Left ventricle myocardium superior (tissue), 1 donor: Measurements from ENCODE around the gene NOC4L. TPM values are rescaled to one million over a fixed set of nuclear protein-coding genes. Genes with fewer than 3 reads are reported as not detected.

Source experiments
- ATAC-seq: fragments of 200-7000 bp; cut with Tn5 transposase; one replicate; pipeline ENCODE4 v1.9.1; 2020; ENCODE audit warnings: mild to moderate bottlenecking, moderate library complexity
- DNase-seq: peaks from one replicate; pipeline ENCODE4 v3.0.0-alpha.2; 2020
- intact Hi-C: fragments of 100-400 bp; cut with micrococcal nuclease; formaldehyde crosslinking; loops from one replicate; pipeline ENCODE4 v1.11.0; 2022
- total RNA-seq: library from RNA; stranded (reverse); fragmentation: NEBNext Ultra II Directional; extraction: Animal tissue kit (Norgen Biotek cat#: 25700); gene quantifications from one replicate; pipeline ENCODE4 v1.2.1, GENCODE V29; 2021
- donor health status: DM: no; HTN: yes; CAD: no; lungs with severe emphysema.

Gene NOC4L
- total RNA-seq, 1 donor from 2014 or later = 12.1 TPM

DNA sequence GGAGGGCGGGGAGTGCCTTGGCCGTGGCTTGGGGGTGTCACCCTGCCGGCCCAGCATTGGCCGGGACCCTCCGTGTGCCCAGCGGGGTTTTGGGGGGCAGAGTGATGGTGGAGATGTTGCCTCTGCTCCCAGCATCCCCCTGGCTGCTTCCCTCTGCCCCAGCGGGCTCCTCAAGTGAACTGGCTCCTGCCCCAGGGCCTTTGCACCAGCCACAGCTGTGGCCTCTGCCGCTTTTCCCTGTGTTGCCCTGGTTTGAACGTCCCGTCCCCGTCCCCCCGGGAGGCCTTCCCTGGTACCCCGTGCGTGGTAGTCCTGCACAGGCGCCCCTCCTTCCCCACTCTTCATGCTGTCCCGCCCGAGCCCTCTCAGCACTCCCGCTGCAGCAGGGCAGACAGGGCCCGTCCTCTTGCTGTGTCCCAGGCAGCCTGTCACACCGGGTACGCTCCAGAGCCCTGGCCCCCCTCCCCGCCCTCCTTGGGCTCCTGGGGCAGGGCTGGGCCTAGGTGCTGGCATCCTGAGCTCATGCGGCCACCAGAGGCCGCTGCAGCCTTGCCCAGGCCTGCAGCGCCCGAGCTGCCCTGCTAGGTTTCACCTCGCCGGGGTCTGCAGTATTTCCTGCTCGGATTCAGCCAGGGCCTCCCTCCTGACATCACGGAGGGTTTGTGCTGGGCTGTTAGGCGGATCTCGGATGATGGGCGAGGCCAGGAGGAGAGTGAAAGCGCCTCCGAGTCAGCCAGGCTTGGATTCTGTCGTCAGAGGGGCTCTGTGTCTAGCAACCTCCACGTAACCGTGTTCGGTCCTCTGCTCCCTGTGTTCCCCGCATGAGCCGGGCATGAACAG is 9.5 kb downstream of the NOC4L start:
- ATAC-seq = peak; percentile 94
- intact Hi-C loops = no loop called here
- peak; percentile 82 for DNase-seq

DNA sequence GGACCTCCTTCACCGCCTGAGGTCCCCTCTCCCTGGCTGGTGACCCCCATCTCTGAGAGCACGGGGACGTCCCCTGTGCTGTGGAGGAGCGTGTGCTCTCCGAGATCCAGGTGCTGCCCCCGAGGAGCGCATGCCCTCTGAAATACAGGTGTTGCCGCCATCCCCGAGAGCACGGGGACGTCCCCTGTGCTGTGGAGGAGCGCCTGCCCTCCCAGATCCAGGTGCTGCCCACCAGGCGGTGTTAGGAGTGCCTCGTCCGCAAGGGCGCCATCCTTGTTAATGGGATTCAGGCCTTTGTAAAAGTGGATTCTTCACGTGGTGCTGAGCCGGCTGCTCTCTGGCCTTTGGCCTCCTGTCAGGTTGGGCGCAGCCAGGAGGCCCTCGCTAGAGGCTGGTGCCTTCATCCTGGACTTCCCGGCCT is 10.1 kb downstream of the NOC4L start:
- DNase-seq = peak; percentile 28
- ATAC-seq = peak; percentile 4
- intact Hi-C loops = no loop called here

DNA sequence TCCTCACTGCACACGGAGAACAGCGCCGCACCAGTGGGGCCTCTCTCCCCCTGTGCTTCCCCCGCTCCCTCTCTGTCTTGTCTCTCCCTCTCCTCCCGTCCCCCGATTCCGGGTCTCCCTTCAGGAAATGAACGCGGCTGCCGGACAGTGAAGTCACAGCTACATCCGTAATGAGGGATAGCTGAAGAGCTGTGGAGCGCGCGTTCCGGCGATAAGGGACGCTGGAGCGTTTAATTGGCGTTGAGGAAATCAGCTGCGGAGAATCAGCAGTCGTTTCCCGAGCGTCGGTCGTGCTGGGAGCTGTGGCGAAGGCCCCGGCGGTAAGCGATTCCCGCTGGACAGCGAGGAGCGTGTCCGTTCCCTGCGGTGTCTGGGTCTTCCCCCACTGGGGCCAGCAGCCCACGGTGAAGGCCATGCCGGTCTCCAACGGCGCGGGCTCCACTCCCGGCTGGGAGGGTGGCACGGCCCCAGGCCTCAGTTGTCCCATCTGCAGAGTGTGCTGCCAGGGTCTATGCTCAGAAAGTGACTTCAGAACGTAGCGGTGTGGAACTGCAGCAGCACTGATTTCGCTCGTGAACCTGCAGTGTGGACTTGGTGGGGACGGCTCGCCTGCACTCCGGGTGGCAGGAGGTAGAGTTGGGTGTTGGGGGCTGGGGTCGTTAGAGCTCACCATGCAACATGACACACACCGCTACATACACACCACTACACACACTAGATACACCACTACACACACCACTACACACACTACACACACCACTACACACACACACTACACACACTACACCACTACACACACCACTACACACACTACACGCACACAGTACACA is 10.9 kb downstream of the NOC4L start:
- peak; percentile 26 for DNase-seq
- no peak for ATAC-seq
- intact Hi-C loops = no loop called here

DNA sequence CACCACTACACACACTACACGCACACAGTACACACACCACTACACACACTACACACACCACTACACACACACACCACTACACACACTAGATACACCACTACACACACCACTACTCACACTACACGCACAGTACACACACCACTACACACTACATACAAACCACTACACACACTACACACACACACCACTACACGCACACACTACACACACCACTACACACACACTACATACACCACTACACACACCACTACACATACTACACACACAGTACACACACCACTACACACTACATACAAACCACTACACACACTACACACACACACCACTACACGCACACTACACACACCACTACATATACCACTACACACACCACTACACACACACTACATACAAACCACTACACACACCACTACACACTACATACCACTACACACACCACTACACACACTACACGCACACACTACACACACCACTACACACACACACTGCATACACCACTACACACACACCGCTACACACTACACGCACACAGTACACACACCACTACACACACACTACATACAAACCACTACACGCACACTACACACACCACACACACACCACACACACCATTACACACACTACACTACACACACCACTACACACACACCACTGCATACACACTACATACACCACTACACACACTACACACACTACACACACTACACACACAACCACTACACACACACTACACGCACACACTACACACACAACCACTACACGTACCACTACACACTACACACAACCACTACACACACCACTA is 11.7 kb downstream of the NOC4L start:
- DNase-seq (no peak), ATAC-seq (no peak)
- intact Hi-C loops = no loop called here

DNA sequence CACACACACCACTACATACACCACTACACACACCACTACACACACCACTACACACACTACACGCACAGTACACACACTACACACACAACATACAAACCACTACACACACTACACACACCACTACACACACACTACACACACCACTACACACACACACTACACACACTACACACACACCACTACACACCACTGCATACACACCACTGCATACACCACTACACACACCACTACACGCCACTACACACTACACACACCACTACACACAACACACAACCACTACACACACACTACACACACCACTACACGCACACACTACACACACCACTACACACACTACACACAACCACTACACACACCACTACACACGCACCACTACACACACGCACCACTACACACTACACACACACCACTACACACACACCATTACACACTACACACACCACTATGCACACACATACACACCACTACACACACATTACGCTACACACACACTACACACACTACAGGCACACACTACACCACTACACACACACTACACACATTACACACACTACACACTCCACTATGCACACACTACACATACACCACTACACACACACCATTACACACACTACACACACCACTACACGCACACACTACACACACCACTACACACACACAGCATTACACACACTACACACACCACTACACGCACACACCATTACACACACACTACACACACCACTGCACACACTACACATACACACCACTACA is 12.5 kb downstream of the NOC4L start:
- ATAC-seq (no peak), DNase-seq (no peak)
- intact Hi-C loops = no loop called here

DNA sequence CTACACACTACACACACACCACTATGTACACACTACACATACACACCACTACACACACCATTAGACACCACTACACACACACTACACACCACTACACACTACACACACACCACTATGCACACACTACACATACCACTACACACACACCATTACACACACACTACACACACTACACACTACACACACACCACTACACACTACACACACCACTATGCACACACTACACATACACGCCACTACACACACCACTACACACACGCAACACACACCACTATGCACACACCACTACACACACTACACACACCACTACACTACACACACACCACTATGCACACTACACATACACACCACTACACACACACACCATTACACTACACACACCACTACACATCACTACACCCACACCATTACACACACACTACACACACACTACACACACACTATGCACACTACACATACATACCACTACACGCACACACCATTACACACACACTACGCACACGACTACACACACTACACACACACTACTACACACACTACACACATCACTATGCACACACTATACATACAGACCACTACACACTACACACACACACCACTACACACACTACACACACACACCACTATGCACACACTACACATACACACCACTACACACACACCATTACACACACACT is 13.6 kb downstream of the NOC4L start:
- intact Hi-C loops = no loop called here
- DNase-seq = no peak
- no peak for ATAC-seq

DNA sequence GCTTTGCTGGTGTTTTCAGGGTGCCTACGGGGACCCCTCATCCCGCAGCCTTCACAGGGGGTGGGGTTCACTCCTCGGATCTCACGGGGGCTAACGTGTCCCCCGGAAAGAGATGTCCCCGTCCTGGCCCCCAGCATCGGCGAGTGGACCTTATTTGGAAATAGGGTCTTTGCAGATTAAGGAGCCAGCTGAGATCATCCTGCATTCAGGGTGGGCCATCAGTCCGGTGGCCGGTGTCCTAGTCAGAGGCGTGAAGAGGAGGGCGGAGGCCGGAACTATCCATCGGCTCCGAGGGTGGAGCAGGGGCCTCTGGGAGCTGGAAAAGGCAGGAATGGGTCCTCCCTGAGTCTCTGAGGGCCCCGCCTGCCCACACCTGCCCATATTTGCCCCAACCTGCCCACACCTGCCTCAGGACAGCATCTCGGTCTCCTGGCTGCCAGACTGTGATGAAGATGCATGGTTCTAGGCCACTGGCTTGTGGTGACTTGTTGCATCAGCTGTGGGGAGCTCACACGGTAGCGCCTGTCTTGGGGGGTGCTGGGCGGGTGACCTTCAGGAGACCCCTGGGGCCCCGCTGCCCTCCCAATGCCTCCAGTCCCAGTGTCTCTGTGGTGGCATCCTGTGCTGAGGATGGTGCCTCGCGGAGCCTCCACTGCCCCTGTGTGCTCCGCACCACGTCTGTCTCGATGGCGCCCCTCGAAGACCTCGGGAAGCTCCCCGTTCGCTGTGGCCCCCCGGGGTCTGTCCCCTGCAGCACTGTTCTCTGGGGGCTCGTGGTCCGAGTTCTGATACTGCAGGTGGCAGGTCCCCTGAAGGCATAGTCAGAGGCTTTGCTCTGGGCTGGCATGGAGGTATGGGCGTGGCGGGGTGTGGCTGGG is 14.7 kb downstream of the NOC4L start:
- intact Hi-C loops = no loop called here

DNA sequence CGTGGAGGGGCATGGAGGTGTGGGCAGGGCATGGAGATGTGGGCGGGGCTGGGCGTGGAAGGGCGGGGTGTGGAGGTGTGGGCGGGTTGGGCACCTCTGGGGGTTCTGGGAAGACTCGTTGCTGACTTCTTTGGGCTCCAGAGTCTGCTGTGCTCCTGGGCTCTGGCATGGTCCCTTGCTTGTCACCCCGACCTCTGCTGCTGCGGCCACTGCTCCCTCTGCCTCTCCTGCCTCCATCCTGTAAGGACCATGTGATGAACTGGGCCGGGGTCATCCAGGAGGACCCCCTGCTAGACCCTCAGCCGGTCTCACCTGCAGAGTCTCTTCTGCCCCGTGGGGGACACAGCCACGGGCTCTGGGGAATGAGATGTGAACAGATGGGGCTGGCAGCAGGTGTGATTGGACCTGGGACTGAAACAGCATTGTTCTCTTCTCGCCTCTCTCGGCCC is 15.3 kb downstream of the NOC4L start:
- intact Hi-C loops = no loop called here
- no peak for DNase-seq

More for the DNA sequence above, 14.7 kb downstream of the NOC4L start:
- DNase-seq = no peak
- ATAC-seq = no peak

DNA sequence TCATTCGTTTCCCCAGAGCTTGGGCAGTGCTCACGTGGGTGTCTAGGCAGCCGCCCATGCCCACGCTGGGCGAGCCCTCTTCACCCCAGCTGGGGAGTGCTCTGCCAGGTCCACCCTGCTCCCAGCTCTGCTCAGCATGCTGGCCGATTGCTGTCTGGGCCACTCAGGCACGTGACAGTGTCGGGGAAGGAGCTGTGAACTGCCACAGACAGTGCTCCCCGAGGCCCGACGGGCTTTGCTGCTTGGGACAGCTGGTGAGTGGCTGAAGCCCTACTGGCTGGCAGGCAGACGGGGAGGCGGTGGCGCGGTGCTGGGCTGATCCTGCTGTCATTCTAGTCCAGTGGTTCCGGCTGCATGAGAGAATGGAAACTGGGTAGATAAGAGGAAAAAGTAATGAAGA is 15.8 kb downstream of the NOC4L start:
- ATAC-seq (no peak), DNase-seq (peak; percentile 20)
- intact Hi-C loops = no loop called here

More for the DNA sequence above, 15.3 kb downstream of the NOC4L start:
- ATAC-seq = no peak

DNA sequence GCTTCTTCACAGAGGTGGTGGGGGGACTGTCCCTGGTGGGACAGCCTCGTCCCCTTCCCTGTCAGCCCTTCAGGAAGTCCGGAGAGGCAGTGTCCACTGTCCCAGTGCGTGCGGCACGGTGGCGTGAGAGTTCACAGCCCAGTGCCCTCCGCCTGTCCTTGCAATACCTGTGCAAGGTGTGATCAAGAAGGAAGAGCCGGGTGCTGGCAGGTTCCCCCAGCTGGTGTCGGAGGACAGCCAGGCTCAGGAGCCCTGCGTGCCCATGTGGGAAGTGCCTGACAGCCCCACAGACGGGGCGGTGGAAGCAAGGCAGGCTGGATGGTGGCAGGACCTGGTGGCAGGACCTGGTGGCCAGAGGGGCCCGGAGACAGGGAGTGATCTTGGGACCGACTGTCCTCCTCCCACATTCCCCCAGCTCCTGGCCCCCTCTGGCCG is 16.4 kb downstream of the NOC4L start:
- no peak for DNase-seq

DNA sequence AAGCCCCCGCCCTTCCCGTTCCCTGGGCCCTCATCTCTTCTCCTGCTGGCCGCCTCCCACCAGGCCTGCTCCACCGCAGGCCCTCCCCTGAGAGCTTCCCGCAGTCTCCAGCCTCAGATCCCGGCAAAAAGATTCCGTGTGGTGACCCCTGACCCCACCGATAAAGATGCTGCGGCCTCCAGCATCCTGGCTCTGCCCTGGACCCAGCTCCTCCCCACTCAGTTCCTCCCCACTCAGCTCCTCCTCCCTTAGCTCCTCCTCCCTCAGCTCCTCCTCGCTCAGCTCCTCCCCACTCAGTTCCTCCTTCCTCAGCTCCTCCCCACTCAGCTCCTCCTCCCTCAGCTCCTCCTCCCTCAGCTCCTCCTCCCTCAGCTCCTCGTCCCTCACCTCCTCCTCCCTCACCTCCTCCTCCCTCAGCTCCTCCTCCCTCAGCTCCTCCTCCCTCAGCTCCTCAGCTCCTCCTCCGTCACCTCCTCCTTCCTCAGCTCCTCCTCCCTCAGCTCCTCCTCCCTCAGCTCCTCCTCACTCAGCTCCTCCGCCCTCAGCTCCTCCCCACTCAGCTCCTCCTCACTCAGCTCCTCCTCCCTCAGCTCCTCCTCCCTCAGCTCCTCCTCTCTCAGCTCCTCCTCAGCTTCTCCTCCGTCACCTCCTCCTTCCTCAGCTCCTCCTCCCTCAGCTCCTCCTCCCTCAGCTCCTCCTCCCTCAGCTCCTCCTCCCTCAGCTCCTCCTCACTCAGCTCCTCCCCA is 17.0 kb downstream of the NOC4L start:
- ATAC-seq (no peak), DNase-seq (no peak)
- intact Hi-C loops = no loop called here

More for the DNA sequence above, 16.4 kb downstream of the NOC4L start:
- no peak for ATAC-seq
- intact Hi-C loops = no loop called here

DNA sequence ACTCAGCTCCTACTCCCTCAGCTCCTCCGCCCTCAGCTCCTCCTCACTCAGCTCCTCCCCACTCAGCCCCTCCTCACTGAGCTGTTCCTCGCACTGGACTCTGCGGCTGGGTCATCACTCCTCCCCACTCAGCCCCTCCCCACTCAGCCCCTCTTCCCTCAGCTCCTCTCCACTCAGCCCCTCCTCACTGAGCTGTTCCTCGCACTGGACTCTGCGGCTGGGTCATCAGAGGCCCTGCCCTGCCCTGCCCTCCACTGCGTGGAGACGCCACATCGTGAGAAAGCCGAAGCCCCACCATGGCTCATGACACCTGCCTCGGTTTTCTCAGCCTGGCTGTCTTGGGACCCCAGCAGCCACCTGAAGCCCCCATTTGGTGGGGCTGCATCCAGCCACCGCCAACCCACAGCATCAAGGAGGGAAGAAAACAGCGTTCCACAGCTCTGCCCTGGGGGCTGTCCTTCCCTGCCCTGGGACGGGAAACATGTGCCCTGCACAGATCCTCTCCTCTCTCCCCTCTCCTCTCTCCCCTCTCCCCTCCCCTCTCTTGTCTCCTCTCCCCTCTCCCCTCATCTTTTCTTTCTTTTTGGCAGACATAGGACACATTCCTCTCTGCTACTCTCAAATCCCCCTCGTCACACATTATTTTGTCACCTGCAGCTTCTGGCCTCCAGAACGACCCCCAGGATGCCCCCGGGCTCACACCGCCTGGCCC is 17.7 kb downstream of the NOC4L start:
- intact Hi-C loops = no loop called here
- no peak for DNase-seq
- no peak for ATAC-seq

DNA sequence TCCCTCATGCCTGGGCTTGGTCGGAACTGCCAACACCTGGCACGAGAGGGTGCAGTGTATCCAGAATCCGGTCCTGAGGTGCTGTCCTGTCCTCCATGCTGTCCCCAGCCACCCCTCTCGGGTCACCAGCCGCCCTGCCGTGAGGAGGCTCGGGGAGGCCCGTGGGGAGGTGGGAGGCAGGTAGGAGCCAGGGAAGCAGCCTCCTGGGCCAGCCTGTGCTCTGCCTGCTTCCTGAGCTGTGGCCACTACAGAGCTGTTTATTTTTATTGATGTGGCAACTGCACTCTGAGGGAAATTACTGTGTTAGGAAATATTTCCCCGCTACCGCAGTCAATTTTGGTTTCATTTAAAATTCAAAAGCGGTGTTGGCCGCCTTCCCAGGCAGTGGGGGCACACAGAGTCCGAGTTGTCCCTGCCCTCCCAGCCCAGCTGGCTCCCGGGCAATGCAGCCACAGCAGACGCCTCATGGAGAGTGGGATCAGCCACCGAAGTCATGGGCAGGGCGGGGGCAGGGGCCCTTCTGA is 18.3 kb downstream of the NOC4L start:
- intact Hi-C loops = no loop called here
- ATAC-seq (peak; percentile 30), DNase-seq (peak; percentile 44)

DNA sequence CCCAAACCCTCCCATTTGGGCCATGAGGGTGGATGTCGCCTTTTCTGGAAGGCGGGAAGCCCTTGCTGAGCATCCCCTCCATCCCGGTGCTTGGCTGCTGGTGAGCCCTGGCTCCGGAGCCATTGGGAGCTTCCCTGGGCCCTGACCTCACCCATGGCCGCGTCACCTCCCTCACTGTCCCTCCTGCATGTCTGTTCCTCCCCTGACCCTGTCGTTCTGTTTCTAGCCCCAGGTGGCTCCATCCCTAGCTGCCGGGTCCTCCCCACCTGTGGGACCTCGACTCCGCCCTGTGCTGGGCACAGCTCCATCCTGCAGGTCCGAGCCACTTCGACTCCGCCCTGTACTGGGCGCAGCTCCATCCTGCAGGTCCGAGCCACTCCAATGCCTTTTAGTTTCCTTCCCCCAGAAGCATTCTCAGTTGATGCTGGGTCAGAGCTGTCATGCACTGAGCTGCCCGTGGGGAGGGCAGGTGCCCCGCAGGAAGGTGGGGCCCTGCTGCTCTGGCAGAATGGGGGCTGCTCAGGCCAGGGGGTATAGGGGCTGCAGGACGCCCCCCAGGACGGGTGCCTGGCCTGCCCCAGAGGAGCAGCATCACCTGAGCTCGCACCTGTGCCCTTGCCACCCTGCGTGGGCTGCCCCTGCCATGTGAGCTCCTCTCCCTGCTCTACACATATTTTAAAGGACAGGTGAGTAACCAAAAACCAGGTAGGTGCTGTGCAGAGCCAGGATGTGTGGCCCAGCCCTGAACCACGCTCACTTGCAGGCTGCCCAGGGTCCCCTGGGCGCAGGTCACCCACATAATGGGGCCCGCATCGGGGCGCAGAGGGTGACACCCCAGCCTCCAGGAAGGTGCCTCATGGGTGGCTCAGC is 19.0 kb downstream of the NOC4L start:
- DNase-seq (peak; percentile 22), ATAC-seq (no peak)
- intact Hi-C loops = no loop called here

DNA sequence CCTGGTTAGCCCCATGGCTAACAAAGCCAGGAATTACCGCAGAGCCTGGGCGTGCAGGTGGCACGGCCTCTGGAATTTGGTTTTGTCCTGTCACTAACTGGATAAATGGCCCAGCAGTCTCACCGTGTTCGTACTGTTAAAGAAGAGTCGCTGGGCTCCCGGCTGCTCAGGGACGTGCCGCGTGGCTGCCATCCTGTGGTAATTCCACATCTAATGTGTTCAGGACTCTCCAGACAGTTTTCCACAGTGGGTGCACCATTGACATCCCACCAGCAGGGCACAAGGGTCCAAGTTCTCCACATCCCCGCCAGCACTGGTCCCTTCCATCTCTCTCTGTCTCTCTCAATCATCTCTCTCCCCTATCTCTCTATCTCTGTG is 19.6 kb downstream of the NOC4L start:
- intact Hi-C loops = no loop called here
- DNase-seq = peak; percentile 26
- ATAC-seq = no peak
